Activated CD4-positive, alpha-beta T cell treated with anti-CD3 and anti-CD28 coated beads, Interleukin-2, amount 50 U/mL, for 4 hours (primary cell): ENCODE measurements around the gene NCKAP1.
"Not testable (repeated sequence)": the region's sequence is repeated elsewhere in the genome, so short reads cannot be mapped to it uniquely, and the experiment has no call there.

Experiments
- DNase-seq, 2 experiments: peaks; one replicate each; pipeline ENCODE4 v3.0.0-alpha.2; 2020

NCKAP1 gene

DNA sequence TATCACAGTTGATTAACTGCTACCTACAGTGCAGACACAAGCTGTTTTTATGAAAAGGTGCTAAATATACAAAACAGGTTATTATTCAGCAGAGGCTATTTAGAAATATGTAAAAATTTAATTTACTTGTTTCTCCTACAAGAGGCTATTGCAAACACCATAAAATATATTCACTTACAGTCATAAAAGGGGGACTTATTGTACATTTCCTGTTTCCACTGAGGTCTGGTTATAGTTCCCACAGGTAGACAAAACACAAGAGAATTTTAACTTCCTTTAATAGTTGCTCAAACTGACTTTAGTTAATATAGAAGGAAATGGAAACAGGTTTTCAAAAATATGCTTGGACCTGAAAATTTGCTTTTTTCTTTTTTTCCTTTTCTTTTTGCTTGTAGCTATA, 131.8 kb downstream of the NCKAP1 start:
- no peak for DNase-seq

DNA sequence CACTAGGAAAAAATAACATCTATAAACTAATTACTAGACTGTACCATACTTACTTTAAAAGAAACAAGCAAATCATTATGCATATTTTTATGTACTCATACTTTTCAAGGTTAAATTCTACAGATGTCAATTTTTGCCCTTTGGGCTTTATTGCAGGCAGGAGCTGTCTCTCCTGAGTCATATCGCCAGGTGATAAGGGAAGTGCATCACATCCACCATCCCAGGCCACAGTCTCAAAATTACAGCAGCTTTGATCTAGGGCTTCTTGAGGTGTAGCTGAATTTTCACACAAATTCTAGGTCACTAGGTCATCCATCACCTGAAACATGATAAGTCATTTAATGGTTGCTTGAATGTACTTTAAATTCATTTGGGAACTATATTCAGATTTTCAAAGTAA, 133.4 kb downstream of the NCKAP1 start:
- DNase-seq, result no peak

DNA sequence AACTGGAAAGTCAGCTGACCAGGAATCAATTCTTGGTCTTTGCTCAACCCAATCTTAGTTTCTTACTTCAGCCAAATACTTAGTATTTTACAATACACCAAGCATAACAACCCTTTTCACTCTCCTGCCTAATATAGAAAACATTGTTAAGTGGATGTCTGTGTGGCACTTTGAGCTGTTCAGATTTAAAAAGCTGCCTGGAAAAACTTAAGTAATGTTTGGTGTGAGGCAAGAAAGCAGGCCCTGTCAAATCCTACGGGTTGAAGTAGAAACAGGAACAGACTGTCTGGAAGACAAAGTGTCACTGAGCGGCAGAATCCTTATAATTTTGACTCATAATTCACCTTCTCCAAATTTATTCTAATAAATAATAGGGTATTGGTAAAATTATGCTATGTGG, 134.7 kb downstream of the NCKAP1 start:
- no peak for DNase-seq

DNA sequence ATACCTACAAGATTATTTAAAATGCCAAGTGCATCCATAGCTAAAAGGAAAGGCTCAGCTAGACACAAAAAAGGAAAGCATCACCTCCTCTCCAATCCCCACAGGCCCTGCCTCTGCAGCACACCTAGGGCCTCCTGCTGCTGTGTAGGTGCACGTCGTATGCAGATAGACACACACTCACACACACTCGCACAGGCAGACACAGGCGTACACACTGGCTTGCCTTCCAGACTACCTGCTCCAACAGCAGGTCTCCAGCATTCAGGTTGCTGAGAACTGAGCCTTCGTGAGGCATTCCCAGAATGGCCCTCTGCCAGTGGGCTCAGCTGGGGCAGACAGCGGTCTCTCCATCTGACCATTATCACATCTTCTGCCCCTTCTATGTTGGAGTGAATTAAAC, 136.5 kb downstream of the NCKAP1 start:
- DNase-seq, result no peak

DNA sequence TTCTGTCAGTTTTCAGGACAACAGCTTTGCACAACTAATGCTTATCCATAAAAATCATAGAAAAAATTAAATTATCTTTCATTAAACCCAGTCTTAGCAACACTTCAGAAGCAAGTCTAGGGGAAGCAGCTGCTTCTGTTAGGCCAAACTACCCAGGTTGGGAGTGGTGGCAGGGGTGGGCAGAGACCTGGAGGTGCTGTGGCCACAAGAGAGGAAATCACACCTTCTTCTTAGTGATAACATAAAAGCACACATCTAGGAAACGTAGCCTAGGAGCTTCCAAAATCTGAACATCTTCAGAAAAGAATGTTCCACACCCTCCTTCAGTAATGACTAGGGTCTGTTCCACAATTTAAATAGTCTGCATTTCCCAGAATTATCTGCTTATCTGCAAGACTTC, 139.5 kb downstream of the NCKAP1 start:
- DNase-seq, result no peak

DNA sequence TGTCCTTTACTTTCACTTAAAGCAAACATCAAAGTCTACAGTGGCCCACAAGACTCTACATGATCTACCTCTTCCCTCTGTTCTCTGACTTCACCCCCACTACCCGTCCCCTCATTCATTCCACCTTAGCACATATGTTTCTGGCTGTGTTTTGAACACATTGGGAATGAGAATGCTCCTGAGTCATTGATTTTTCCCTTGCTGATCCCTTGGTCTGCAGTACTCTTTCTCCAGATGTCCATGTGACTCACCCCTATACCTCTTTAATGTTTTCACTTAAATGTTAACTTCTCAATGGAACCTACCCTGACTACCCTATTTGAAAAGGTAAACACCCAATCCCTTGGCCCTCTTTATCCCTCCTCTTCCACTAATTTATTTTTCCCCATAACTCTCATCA, 141.1 kb downstream of the NCKAP1 start:
- no peak for DNase-seq

DNA sequence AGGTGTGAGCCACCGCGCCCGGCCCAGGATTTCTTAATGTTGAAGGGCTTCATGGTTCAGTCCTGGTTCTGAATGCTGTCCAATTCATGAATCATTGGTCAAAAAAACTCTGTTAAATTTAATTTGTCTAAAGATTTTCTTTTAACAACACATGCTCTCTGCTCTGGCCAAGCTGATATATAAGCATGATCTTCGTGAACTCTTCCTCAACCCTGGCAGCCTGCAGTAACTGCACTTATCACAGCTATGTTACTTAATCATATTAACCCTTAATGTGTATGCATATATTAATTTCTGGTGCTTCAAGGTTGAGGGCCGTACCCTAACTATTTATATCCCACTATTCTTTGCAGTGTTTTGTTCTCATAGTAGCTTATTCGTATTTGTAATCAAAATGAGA, 142.5 kb downstream of the NCKAP1 start:
- DNase-seq, result no peak

DNA sequence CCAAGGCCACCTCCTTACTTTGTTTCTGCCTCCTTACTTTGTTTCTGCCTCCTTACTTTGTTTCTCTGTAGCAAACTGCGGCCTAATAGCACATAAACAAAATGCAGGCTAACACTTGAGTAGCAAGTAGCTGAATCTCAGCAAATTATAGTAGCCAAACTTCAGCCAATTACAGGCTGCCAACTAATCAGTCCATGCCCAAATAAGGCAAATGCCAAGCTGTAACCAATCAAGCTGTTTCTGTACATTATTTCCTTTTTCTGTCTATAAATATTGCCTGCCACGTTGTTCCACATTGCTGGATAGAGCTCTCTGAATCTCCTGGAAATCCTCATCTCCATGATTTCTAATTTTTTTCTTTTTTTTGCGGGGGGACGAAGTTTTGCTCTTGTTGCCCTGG, 143.1 kb downstream of the NCKAP1 start:
- DNase-seq, result no peak

DNA sequence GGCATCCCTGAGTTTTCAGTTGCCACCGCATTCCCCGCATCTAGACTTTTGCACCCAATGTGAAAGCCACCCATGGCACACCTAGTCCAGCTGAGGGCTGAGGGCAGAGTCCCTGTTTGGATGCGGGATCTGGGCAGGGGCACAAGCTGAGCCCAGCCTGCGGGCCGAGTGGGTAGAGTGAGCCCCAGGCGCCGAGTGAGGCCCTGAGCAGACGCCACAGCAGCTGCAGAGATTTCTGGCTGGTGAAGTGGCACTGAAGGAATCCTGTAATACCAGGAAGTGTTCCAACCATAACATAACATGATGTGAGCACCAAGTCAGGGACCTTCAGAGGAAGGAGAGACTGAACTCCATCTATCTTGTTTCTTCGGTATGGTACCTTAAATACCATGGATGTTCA, 144.1 kb downstream of the NCKAP1 start:
- DNase-seq, result no peak

DNA sequence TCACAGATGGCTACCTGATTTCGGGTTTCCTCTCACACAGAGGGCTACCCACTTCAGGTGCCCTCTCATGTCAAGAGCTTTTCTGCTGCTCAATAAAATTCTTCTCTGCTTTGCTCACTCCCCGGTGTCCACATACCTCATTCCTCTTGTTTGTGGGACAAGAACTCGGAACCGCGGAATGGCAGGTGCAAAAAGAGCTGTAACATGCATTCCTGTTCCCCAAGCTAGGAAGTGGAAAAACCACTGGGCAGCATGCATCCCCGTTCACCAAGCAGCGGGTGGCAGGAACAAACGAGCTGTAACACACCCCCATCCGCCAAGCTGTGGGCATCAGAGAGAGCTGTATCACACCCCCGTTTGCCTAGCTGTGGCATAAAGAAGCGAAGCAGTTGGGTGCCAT, 144.6 kb downstream of the NCKAP1 start:
- DNase-seq, result no peak

DNA sequence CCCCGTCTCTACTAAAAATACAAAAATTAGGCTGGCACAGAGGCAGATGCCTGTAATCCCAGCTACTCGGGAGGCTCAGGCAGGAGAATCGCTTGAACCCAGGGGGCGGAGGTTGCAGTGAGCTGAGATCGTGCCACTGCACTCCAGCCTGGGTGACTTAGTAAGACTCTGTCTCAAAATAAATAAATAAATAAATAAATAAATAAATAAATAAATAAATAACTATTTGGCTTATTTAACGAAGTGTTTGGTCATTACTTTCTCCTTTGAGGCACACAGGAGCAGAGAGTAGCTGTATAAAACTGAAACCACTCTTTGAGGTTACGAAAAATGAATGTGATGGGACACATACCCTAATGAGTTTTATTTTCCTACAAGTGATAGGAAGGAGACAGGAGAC, 145.2 kb downstream of the NCKAP1 start:
- not testable (repeated sequence) for DNase-seq

DNA sequence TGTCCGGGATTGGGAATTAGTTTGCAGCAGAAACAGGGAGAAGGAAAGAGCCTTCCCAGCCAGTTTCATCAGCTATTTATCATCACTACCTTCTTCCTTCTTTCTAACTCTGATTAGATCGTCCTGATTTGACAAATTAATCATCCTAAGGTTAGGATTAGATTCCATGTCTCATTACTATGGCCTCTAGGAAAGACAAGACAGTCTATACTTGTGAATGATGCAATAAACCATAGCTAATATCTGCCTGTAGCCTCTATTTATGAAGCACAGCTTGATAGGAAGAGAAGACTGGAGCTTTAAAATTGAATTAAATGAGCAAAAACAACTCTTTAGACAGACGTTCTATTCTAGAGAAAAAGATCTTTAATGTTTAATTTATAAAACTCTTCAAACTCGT, 146.6 kb downstream of the NCKAP1 start:
- no peak for DNase-seq

DNA sequence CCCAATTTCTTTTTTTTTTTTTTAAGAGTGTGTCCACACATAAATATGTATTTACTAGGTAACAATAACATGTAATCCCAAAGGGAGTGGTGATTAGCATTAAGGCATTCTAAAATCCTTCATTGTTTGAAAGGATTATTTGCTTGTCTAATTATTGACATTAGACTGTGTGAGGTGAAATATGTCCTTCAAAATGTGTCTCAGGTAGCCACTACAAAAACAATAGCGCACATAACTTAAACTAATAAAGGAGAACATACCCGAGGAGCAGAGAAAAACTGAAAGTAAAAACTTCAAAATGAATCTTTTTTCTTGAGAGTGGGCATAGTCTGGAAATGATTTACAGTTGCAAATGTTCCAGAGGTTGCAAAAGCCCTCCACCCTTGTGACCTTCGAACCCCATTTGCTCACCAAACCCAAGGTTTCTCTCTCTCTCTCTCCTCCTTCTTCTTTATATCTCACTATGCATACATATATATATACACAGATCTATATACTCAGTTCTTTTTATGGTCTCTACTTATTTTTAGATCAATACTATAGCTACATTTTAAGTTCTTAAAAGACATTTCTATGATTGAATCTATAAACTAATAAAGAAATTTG, 147.4 kb downstream of the NCKAP1 start:
- no peak for DNase-seq

DNA sequence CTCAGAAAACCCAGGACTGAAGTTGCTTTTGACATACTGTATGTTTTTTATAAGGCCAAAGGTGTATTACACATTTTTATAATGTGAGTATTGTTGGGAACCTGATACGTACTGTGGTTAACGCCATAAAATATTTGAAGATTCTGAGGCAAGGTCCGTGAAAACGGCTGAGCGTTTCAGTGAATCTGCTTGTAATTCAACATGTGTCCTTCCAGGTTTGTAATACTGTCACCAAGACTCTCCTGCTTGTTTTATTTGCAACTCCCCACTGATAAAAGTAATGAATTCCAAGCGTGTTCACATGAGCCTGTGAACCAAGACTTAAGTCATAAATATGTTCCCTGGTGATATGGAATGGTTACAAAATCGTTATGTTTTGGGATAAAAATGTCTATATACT, 148.0 kb downstream of the NCKAP1 start:
- DNase-seq, result no peak

DNA sequence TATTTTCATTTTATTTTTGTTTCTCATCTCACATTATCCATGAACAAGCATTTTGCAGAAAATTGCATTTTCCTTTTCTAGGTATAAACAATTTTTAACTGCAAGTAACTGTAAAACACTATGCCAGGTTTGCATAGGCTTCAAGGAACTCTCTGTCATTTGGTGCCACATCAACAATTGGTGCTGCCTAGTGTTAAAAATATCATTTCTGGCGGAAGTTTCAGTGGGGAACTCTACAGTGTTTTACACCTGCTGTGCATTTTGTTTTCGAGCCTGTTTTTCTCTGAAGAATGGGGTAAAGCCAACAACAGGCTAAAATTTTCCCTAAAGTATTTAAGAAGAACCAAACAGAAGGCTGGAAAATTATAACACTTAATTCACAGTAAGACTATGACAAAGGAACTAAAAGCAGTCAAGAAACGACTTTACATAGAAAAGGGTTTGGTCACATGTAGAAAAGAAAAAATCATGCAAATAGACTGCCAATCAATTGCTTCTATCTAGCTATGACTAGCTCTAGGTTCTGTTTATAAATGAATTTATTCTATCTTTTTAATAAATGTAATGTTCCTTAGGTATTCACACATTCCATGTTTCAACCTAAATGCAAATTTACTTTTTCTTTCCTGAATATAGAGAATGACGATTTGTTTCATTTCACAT, 150.4 kb downstream of the NCKAP1 start:
- no peak for DNase-seq

DNA sequence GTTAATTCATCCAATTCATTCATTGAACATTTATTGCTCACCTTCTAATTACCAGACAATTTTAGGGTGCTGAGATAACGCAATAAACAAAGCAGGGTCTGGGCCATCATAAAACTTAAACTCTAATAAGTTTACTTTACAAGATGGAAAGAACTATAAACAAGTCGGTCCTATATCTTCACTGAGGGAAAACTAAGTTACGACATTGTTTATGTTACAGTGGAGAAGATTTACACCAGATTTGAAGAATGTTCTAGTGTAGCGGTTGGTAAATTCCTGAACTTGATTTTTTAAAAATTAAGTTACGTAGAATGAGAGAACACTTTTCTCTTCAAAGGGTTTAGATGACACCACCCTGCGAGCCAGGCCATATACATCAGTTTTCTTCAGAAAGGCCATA, 151.2 kb downstream of the NCKAP1 start:
- DNase-seq, result no peak

DNA sequence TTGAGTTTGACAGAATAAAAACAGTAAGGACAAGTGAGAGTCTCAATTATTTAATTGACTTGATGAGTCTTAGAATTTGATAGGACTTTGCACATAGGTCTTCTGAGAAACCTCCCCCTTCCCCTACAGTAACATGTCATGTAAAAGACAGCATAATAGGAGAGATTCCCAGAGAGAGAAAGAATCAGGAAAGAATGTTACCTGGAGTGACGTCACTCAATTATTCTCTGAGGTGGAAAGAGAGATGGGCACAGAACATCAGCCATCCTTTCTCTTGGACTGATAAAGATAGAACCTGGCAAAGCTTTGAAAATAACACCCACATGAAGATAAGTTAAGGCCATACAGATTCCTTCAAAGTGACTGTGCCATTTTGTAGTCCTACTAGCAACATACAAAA, 152.5 kb downstream of the NCKAP1 start:
- DNase-seq, result no peak

DNA sequence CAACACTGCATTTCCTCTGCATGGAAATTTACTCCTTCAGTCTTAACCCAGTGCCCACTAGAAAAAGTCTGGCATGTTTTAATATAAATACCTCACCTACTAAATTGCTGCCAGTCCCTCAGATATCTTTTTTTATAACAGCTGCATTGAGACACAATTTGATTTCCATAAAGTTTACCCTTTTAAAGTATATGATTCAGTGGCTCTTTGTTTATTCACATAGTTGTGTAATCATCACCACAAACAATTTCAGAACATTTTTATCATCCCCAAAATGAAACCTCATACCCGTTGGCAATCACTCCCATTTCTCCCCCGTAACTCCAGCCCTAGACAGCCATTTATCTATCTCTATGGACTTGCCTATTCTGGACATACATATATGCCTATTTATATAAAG, 154.8 kb downstream of the NCKAP1 start:
- no peak for DNase-seq

DNA sequence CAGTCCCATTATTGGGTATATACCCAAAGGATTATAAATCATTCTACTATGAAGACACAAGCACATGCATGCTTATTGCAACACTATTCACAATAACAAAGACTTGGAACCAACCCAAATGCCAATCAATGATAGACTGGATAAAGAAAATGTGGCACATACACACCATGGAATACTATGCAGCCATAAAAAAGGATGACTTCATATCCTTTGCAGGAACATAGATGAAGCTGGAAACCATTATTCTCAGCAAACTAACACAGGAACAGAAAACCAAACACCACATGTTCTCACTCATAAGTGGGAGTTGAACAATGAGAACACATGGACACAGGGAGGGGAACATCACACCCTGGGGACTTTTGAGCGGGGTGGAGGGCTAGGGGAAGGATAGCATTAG, 158.2 kb downstream of the NCKAP1 start:
- DNase-seq, result not testable (repeated sequence)

DNA sequence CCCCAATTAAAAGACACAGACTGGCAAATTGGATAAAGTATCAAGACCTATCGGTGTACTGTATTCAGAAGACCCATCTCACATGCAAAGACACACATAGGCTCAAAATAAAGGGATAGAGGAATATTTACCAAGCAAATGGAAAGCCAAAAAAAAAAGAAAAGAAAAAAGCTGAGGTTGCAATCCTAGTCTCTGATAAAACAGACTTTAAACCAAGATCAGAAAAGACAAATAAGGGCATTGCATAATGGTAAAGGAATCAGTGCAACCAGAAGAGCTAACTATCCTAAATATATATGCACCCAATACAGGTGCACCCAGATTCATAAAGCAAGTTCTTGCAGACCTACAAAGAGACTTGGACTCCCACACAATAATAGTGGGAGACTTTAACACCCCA, 161.6 kb downstream of the NCKAP1 start:
- not testable (repeated sequence) for DNase-seq

DNA sequence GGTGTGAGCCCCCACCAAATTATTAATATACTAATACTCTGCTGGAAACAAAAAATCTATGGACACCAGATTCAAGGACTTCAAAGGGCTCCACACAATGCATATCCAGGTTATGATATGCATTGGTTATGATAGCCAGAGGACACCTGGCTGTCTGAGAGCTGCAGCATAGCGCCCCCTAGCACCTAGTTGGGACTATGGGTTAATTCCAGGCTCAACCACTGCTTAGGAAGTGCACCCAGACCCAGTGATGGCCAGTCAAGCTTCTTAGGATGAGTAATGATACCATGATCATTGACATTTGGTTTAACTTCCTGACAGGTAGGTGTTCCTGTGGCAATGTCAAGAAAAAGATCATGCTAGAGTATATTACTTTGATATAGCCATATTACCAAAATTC, 168.0 kb downstream of the NCKAP1 start:
- DNase-seq, result no peak

DNA sequence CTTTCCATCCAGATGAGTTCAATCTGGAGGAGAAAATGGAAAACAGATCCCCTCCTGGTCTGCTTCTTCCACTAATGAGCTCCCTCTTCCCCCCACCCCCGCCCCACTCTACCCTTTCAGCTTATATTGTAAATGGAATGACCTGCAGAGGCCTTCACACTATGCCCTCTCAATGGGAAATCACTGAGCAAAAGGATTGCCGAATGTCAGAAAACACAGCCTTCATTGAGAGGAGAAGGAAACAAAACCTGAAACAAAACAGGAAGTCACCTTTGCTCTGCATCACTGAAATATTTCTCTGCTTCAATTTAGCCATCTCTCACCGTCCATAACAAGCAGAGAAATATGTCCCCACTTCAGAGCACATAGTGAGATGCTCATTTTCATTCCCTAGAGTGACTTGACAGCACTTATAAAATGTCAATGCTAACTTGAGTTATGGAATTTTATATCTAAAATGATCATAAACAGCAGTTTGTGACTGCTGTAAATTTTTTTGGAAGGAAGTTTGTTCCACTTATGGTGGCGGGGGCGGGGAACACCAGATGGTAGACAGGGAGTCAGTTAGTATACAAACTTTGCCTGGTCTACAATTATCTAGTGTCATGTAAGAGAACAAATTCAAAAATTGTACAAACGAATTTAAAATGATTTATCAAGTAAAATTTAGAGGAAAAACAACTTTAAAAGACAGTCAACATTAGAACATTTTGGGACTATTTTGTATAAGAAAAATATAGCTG, 170.0 kb downstream of the NCKAP1 start:
- no peak for DNase-seq

DNA sequence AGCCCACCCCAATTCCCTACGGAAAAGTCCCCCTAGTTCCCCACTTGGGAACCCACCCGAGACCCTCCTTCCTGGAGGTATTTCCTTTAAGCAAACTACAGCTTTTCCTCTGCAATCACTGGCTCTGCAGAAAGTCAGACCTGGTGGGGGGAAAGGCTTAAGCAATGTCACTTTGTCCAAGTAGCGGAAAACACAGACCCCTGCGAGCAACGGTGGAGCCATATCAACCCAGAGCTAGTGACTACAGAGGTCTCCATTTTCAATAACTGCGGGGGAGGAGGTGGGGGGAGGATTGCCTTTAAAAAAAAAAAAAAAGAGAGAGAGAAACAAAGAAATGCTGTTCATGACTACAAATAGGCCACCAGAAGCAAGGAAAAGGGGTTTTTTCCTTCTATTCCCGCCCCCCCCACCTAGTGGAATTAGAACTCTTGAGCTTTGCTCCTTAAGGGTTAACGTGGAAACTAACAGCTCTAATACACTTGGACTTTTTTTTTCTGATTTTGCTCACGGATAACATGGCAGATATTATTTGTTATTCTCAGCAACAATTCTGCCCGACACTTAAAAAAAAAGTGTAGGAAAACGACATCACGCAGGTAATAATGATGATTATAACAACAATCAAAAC, 170.7 kb downstream of the NCKAP1 start:
- no peak for DNase-seq
